Lung (tissue), 12 donors: ENCODE results near the gene RASSF5. TPM values are rescaled to one million over a fixed set of nuclear protein-coding genes. Genes with fewer than 3 reads are reported as not detected.

Source experiments
- ATAC-seq: fragments of 200-7000 bp; cut with Tn5 transposase; one replicate; pipeline ENCODE4 v1.9.1; 2020; ENCODE audit warnings: moderate number of reproducible peaks; ENCODE audit not compliant: insufficient read depth, low FRiP score
- DNase-seq, 3 donors: peaks; one replicate each; pipeline ENCODE4 v3.0.0-alpha.2; 2013 to 2017
- H3K27ac ChIP-seq, 2 donors: one replicate each; pipeline ENCODE4 v1.5.1; 2013; ENCODE audit warnings: mild to moderate bottlenecking in 2 of 2, moderate library complexity in 2 of 2, control low read depth in 1 of 2, inconsistent platforms in 1 of 2, low read depth in 1 of 2, low read length in 1 of 2
- H3K27me3 ChIP-seq, 3 donors: one replicate each; pipeline ENCODE4 v1.5.1; 2013; ENCODE audit warnings: low read length in 2 of 3; ENCODE audit not compliant: control insufficient read depth in 3 of 3, insufficient read depth in 3 of 3
- H3K36me3 ChIP-seq, 4 donors: one replicate each; pipeline ENCODE4 v1.5.1; 2013; ENCODE audit warnings: low read length in 4 of 4, mild to moderate bottlenecking in 1 of 4, moderate library complexity in 1 of 4; ENCODE audit not compliant: control insufficient read depth in 4 of 4, insufficient read depth in 4 of 4
- H3K4me1 ChIP-seq, 5 donors: one replicate each; pipeline ENCODE4 v1.5.1; 2013; ENCODE audit warnings: low read length in 5 of 5, mild to moderate bottlenecking in 2 of 5, moderate library complexity in 1 of 5; ENCODE audit not compliant: control insufficient read depth in 5 of 5, insufficient read depth in 5 of 5
- H3K4me3 ChIP-seq: one replicate; pipeline ENCODE4 v1.5.1; 2013; ENCODE audit warnings: mild to moderate bottlenecking, control low read depth, moderate library complexity
- H3K9ac ChIP-seq, 2 donors: one replicate each; pipeline ENCODE4 v1.5.1; 2013; ENCODE audit warnings: low read length in 2 of 2, control low read depth in 1 of 2; ENCODE audit not compliant: insufficient read depth in 1 of 2
- H3K9me3 ChIP-seq, 4 donors: one replicate each; pipeline ENCODE4 v1.5.1; 2013; ENCODE audit warnings: low read length in 3 of 4, mild to moderate bottlenecking in 1 of 4, moderate library complexity in 1 of 4; ENCODE audit not compliant: control insufficient read depth in 4 of 4, insufficient read depth in 3 of 4
- CTCF ChIP-seq: IDR thresholded peaks from 2 replicates; pipeline ENCODE4 v1.5.1; 2012; ENCODE audit warnings: mild to moderate bottlenecking; ENCODE audit errors: control extremely low read depth, extremely low read depth
- WGBS, 2 donors: extraction: QIAGEN DNeasy Blood & Tissue Kit; methylation state at CpG; one replicate each; pipeline ENCODE4 v1.1.7; 2013; 5-methylcytosine and 5-hydroxymethylcytosine counted together
- polyA plus RNA-seq, 2 donors: library from polyadenylated mRNA; stranded (reverse); fragments of 200-250 nt; gene quantifications; one replicate each; pipeline ENCODE4 v1.2.1, GENCODE V29; 2013
- total RNA-seq, 2 donors: library from RNA; depleted of rRNA in 1 of 2; stranded (reverse); fragments of >200 nt in 1 of 2; gene quantifications; one replicate each; pipeline ENCODE4 v1.2.1, GENCODE V29; 2014 to 2021
- donor health status: control.
- donor health status: control.
- donor health status: Bipolar disorder and iron deficiency.
- donor health status: healthy.
- donor health status: DM: yes; HTN: yes; CAD: no.

Gene RASSF5
- total and polyA plus RNA-seq, 4 donors: 10.3 to 38.2 (median 30.7) TPM

- TF ChIP-seq CTCF: no peak
- H3K4me3 ChIP-seq: no peak overlapping the region
- ATAC-seq: no peak
- H3K9me3 ChIP-seq: no peaks in the 10 kb centered on the region
- 95 to 97% methylated on average over 7 of the region's 7 CpGs for WGBS, 2 donors
- no peak for DNase-seq
- peak overlapping the region in 1 of 2 donors; percentile 24 for H3K9ac ChIP-seq
- no peaks in the 10 kb centered on the region for H3K36me3 ChIP-seq
- H3K4me1 ChIP-seq: peaks cover 0 to 10% (median 0%) of the 10 kb centered on the region in 5 donors
- H3K27ac ChIP-seq: peak overlapping the region in 1 of 2 donors; percentile 79
- no peaks in the 10 kb centered on the region for H3K27me3 ChIP-seq
These were observed 34.0 kb downstream of the RASSF5 start for GRCh38 chr1:206541236-206541833.

GRCh38 chr1:206544562-206545257, 37.4 kb downstream of the RASSF5 start:
- WGBS, 2 donors: 12 to 15% methylated on average over 9 of the region's 9 CpGs
- Histone ChIP-seq H3K4me1 (peaks cover 0 to 7% (median 0%) of the 10 kb centered on the region in 5 donors), H3K9ac (no peak overlapping the region), H3K27me3 (no peaks in the 10 kb centered on the region), H3K36me3 (no peaks in the 10 kb centered on the region), H3K4me3 (no peak overlapping the region), H3K27ac (no peak overlapping the region), H3K9me3 (no peaks in the 10 kb centered on the region)
- peak; percentile 65 to 74 (median 72) for DNase-seq
- peak; percentile 71 for ATAC-seq
- peak; percentile 75 for TF ChIP-seq CTCF

DNA sequence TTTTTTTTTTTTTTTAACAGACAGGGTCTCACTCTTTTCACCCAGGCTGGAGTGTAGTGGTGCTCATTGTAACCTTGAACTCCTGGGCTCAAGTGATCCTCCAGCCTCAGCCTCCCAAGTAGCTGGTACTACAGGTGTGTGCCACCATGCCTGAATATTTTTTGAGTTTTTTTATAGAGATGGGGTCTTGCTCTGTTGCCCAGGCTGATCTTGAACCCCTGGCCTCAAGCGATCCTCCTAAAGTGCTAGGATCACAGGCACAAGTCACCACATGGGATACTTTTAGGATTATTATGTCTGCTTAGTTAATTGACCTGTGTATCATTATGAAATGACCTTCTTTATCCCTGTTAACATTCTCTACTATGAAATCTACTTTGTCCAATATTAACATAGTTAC, 38.0 kb downstream of the RASSF5 start:
- 91 to 100% methylated on average over 1 of the region's 1 CpG for WGBS, 2 donors
- no peak for DNase-seq

More for the DNA sequence above, 38.0 kb downstream of the RASSF5 start:
- Histone ChIP-seq H3K9me3 (no peaks in the 10 kb centered on the region), H3K9ac (no peak overlapping the region), H3K27ac (no peak overlapping the region), H3K27me3 (no peaks in the 10 kb centered on the region), H3K4me3 (no peak overlapping the region), H3K4me1 (peaks cover 0 to under 1% (median 0%) of the 10 kb centered on the region in 5 donors), H3K36me3 (no peaks in the 10 kb centered on the region)
- TF ChIP-seq CTCF: no peak
- no peak for ATAC-seq
